Right lobe of liver (tissue), 6 donors: Measurements from ENCODE around the gene DYRK2. TPM values are rescaled to one million over a fixed set of nuclear protein-coding genes. Genes with fewer than 3 reads are reported as not detected.

ENCODE experiments used
- ATAC-seq, 4 donors: fragments of 200-7000 bp; cut with Tn5 transposase; one replicate each; pipeline ENCODE4 v1.9.1; 2020; ENCODE audit warnings: mild to moderate bottlenecking in 4 of 4, moderate library complexity in 4 of 4
- DNase-seq, 3 donors: peaks; one replicate each; pipeline ENCODE4 v3.0.0-alpha.2; 2020
- H3K27ac ChIP-seq, 3 donors: fragments of 200-600 bp; one replicate each; pipeline ENCODE4 v1.8.0; 2022
- H3K27me3 ChIP-seq, 2 donors: fragments of 200-600 bp; one replicate each; pipeline ENCODE4 v1.8.0; 2022
- H3K36me3 ChIP-seq, 4 donors: fragments of 200-600 bp; sonication (generic) in 1 of 4; one replicate each; pipeline versions ENCODE4 v1.5.1 to v1.8.0; 2017 to 2022; ENCODE audit warnings: control low read depth in 1 of 4
- H3K4me1 ChIP-seq, 4 donors: fragments of 200-600 bp; sonication (generic) in 1 of 4; one replicate each; pipeline versions ENCODE4 v1.5.1 to v1.8.0; 2017 to 2022; ENCODE audit warnings: control low read depth in 1 of 4
- H3K4me3 ChIP-seq, 3 donors: fragments of 200-600 bp; one replicate each; pipeline ENCODE4 v1.8.0; 2022
- H3K9me3 ChIP-seq, 4 donors: fragments of 200-600 bp; sonication (generic) in 1 of 4; one replicate each; pipeline versions ENCODE4 v1.5.1 to v1.8.0; 2017 to 2022; ENCODE audit warnings: control low read depth in 1 of 4
- CTCF ChIP-seq, 4 donors: fragments of 200-600 bp in 3 of 4; fragments of 450-650 bp in 1 of 4; IDR thresholded peaks; one replicate each; pipeline versions ENCODE4 v1.5.1 to v1.8.0; 2016 to 2022; ENCODE audit warnings: antibody characterized with exemption in 4 of 4, mild to moderate bottlenecking in 2 of 4
- POLR2A ChIP-seq: fragments of 450-650 bp; IDR thresholded peaks from one replicate; pipeline ENCODE4 v1.6.1; 2017; ENCODE audit warnings: antibody characterized with exemption, mild to moderate bottlenecking
- WGBS: methylation state at CpG from one replicate; pipeline ENCODE4 v1.1.6; 2018; ENCODE audit warnings: low coverage, low lambda C conversion rate; ENCODE audit not compliant: insufficient coverage; ENCODE audit errors: missing lambda C conversion rate; 5-methylcytosine and 5-hydroxymethylcytosine counted together
- intact Hi-C, 2 donors: fragments of 100-400 bp; cut with DNase I; formaldehyde crosslinking; loops; one replicate each; pipeline versions ENCODE4 v1.11.2 to v1.14.1; 2022
- total RNA-seq, 6 experiments: library from RNA; depleted of rRNA in 2 of 6; stranded (reverse); fragments of >200 nt in 2 of 6; fragmentation: NEBNext Ultra II Directional in 3 of 6; extraction: Animal tissue kit (Norgen Biotek cat#: 25700) in 3 of 6; gene quantifications; one replicate each; pipeline versions ENCODE4 v1.1.0 to v1.2.4, GENCODE V29; 2016 to 2023
- donor health status: DM: no; HTN: yes; CAD: no.
- donor health status: DM: no; HTN: no; CAD: no.
- donor health status: DM: no; HTN: no; CAD: no.
- donor health status: DM: no; HTN: yes; CAD: no.
- donor health status: DM: no; HTN: yes; CAD: no.

The DYRK2 gene
- total RNA-seq, 6 experiments from 2014 or later: 6.5 to 12.5 (median 6.9) TPM

GRCh38 chr12:67709367-67709954 is 60.9 kb downstream of the DYRK2 start:
- no peak overlapping the region for H3K27ac ChIP-seq

GRCh38 chr12:67710582-67710981 is 62.0 kb downstream of the DYRK2 start:
- TF ChIP-seq POLR2A (no peak), CTCF (IDR thresholded peaks at IDR 0.05) (no peak)
- H3K4me1 ChIP-seq: no peaks in the 10 kb centered on the region
- DNase-seq (no peak), ATAC-seq (peak; percentile 80 to 99 (median 91))
- intact Hi-C loops: no loop called here
- no peak overlapping the region for H3K4me3 ChIP-seq
- H3K27me3 ChIP-seq: no peaks in the 10 kb centered on the region
- H3K9me3 ChIP-seq: no peaks in the 10 kb centered on the region
- H3K27ac ChIP-seq: no peak overlapping the region
- H3K36me3 ChIP-seq: no peaks in the 10 kb centered on the region
- 13% methylated on average over 3 of the region's 3 CpGs for WGBS

More at GRCh38 chr12:67709367-67709954, 60.9 kb downstream of the DYRK2 start:
- ATAC-seq: no peak
- Histone ChIP-seq H3K9me3 (no peaks in the 10 kb centered on the region), H3K36me3 (no peaks in the 10 kb centered on the region), H3K27me3 (no peaks in the 10 kb centered on the region), H3K4me3 (no peak overlapping the region), H3K4me1 (no peaks in the 10 kb centered on the region)
- TF ChIP-seq POLR2A (no peak), CTCF (IDR thresholded peaks at IDR 0.05) (no peak)
- no peak for DNase-seq
- 80% methylated on average over 1 of the region's 4 CpGs for WGBS
- intact Hi-C loops: no loop called here

- no peak overlapping the region for H3K27ac ChIP-seq
- H3K9me3 ChIP-seq: no peaks in the 10 kb centered on the region
- H3K36me3 ChIP-seq: no peaks in the 10 kb centered on the region
- WGBS: 80% methylated on average over 1 of the region's 1 CpG
- H3K4me1 ChIP-seq: peaks cover 0 to 3% (median 0%) of the 10 kb centered on the region in 4 donors
- H3K4me3 ChIP-seq: no peak overlapping the region
- intact Hi-C loops: no loop called here
- ATAC-seq (no peak), DNase-seq (no peak)
- no peak for TF ChIP-seq CTCF (IDR thresholded peaks at IDR 0.05)
- TF ChIP-seq POLR2A: no peak
- no peaks in the 10 kb centered on the region for H3K27me3 ChIP-seq
Measured at GRCh38 chr12:67712011-67712410, 63.5 kb downstream of the DYRK2 start.

GRCh38 chr12:67714648-67715047 is 66.1 kb downstream of the DYRK2 start:
- Histone ChIP-seq H3K4me1 (peaks cover 0 to 6% (median 0%) of the 10 kb centered on the region in 4 donors), H3K4me3 (no peak overlapping the region), H3K27ac (no peak overlapping the region), H3K36me3 (no peaks in the 10 kb centered on the region), H3K27me3 (no peaks in the 10 kb centered on the region), H3K9me3 (no peaks in the 10 kb centered on the region)
- DNase-seq (no peak), ATAC-seq (no peak)
- WGBS: 36% methylated on average over 1 of the region's 1 CpG
- intact Hi-C loops: no loop called here
- TF ChIP-seq CTCF (IDR thresholded peaks at IDR 0.05) (no peak), POLR2A (no peak)
